Measurements from ENCODE around the gene POTEF. TPM values are rescaled to one million over a fixed set of nuclear protein-coding genes. Genes with fewer than 3 reads are reported as not detected.
"Not testable (repeated sequence)": the region's sequence is repeated elsewhere in the genome, so short reads cannot be mapped to it uniquely, and the experiment has no call there.

The POTEF gene
- polyA plus RNA-seq, 3 donors: not detected

DNA sequence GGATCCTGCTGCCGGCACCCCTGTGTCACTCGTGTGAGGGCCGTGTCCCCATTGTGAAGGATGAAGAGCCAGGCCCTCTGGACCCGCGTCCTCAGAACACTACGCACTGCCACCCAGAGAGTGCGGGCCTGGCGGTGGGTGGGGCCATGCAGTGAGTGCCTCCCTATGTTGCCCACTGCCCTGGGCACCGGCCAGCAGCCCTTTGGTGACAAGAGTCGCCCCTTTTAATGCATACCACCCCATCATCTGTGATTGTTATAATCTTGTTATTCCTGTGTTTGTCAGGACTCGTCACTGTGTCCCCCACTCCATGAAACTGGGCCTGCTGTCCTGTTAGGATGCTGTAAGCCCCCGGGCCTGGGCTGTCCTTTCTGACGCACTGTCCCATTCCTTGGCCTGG is 9.3 kb upstream of the POTEF start:
- 79 to 86% (median 86%) methylated on average over 7 to 10 of the region's 13 CpGs for WGBS, 3 donors
- not testable (repeated sequence) for H3K27ac ChIP-seq (ENCODE audit: low read depth, low read length)

DNA sequence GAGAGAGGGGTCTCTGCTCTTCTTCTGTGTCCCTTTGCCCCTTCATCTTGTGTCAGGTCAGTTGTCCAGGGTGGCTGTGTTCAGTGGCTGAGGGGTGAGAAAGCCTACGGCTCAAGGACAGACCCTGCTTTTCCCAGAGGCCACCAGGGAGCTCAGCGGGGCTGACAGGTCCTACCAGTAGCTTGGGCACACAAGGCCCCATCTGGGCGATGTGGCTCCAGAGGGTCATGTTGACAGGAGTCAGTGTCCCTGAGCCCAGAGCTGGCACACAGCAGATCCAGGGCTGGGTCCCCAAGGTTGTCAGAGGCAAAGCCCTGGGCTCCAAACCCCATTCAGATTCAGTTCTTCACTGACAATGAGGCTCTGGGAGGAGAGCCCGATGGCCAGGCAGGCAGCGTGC is 8.1 kb upstream of the POTEF start:
- H3K27ac ChIP-seq (ENCODE audit: low read depth, low read length): not testable (repeated sequence)
- WGBS, 3 donors: 76 to 84% (median 79%) methylated on average over 4 to 5 of the region's 5 CpGs

DNA sequence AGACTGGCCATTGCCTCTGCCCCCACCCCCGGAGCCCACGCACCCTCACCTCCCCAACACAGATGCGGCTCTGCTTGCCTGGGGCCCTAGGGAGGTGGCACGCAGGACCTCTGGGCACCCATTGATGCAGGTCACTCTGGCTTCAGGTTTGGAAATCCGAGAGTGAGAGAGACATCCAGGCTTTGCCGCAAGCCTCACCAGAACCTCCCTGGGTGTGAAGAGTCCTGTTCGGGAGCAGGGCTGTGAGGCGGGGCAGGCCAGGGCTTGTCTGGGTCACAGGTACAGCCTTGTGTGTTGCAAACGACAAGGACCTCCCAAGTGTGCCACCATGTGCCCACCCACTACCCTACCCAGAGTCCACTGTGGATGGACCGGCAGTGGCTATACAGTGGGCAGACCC is 7.5 kb upstream of the POTEF start:
- H3K27ac ChIP-seq (ENCODE audit: low read depth, low read length): not testable (repeated sequence)
- WGBS, 3 donors: 90 to 92% (median 90%) methylated on average over 8 to 9 of the region's 10 CpGs

DNA sequence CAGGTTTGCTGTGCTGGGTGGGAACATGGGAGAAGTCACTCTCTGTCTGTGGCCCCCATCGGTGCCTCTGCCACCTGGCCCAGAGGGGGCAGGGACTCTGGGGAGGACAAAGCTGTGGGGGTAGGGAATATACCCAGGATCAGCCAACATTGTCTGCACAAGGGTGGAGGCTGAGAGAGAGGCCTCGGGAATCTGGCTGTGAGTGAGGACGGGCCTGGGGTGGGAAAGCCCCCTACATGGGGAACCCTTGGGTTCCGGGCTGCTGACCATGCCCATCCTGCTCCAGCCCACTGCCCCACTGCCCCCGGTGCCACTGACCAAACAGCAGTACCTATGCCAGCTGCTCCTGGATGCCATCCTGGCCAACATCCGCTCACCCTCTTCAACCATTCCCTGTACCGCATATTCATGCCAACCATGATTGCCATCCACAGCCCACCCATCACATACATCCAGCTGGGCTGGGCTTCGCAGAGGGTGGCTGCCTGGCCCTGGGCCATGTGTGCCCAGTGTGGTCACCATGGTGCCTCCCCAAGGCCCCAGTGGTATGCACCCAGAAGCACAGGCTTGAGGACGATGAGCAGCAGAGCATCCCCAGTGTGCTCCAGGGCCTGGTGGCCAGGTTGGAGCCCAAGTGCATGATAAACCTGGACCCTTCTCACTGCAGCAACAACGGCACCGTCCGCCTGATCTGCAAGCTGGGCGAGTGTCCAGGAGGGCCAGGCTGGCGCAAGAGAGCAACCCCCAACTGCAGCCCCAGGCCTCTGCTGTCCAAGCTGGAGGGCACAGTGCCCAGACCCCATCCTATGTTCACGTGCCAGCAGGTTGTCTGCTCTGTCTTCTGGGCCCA is 6.9 kb upstream of the POTEF start:
- no peak overlapping the region for H3K27ac ChIP-seq (ENCODE audit: low read depth, low read length)
- 89 to 91% (median 89%) methylated on average over 15 of the region's 15 CpGs for WGBS, 3 donors

DNA sequence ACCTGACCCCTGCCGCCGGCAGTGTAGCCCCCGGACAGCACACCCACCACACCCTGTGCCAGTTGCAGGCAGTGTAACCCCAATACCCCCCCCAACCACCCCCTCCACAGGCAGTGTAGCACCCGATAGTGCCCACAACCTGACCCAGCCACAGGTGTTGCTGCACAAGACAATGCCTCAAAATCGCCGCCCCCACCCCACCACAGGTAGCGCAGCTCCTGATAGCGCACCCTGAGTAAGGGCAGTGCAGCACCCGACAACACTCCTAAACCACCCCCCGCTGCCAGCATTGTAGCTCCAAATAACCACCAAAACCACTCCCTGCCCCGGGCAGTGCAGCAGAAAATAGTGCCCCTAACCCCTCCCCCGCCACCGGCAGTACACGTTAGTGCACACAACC is 558 bp downstream of the POTEF start:
- 88 to 93% (median 91%) methylated on average over 11 to 14 of the region's 14 CpGs for WGBS, 3 donors
- not testable (repeated sequence) for H3K27ac ChIP-seq (ENCODE audit: low read depth, low read length)

DNA sequence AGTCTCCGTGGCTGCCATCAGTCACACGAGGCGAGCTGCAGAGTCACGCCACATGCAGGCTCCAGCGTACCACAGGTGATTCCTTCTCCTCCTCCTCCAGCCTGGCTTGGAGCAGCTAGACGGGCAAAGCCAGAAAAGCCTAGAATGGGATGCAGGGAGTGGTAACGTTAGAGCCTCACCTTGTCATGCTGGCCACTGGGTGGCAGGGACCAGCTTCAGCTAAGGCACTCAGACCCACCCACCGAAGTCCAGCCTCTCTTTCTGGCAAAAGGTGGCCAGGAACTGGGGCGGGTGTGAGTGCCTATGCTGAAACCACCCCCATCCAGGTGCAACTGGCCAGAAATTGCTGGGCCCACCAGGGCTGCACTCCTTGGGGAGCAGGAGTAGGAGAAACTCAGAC is 1.3 kb downstream of the POTEF start:
- WGBS, 3 donors: 73 to 75% methylated on average over 1 to 3 of the region's 9 CpGs; no CpG with 5 or more reads in 1 of the 3 donors
- not testable (repeated sequence) for H3K27ac ChIP-seq (ENCODE audit: low read depth, low read length)

DNA sequence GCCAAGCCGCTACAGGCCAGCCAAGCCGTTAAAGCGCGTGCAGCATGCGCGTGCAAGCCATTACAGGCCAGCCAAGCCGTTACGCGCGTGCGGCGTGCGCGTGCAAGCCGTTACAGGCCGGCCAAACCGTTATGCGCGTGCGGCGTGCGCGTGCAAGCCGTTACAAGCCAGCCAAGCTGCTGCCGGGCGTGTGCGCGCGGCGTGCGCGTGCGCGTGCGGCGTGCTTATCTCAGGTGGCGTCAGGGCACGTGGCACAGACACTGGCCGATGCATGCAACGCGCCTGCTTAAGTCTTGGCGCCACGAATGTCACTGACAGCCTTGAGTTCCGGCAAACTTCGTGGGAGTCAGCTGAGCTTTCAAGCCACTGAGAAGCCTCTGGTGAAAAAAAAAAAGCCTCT is 8.1 kb downstream of the POTEF start:
- not testable (repeated sequence) for H3K27ac ChIP-seq (ENCODE audit: low read depth, low read length)
- 93 to 97% (median 93%) methylated on average over 27 to 33 of the region's 45 CpGs for WGBS, 3 donors

DNA sequence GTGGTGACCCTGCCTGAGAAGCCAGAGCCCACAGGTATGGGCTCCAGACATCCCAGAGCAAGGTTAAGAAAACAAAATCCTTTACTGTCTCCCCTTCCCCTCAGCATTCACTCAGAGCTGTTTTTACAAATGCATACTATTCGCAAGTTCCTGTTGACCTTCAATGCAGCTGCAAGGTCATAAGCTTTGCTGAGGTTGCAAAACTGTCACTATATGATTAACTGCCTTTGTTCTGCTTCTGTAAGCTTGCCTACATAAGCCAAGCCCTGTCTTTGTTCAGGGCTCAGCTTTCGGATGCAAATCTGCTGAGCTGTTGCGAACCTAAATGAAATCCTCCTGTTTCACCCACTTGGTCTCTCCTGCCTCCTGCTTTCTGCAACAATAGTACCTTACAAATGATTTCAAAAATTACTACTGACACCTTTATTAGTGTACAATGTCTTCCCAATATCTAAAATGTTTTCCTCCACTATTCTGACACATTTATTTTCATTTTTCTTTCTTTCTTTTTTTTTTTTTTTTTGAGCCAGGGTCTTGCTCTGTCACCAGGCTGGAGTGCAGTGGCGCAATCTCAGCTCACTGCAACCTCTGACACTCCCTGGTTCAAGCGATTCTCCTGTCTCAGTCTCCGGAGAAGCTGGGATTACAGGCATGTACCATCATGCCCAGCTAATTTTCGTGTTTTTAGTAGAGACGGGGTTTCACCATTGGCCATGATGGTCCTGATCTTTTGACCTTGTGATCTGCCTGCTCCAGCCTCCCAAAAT is 26.2 kb downstream of the POTEF start:
- not testable (repeated sequence) for H3K27ac ChIP-seq (ENCODE audit: low read depth, low read length)
- WGBS, 3 donors: 58 to 59% (median 58%) methylated on average over 5 to 6 of the region's 8 CpGs

DNA sequence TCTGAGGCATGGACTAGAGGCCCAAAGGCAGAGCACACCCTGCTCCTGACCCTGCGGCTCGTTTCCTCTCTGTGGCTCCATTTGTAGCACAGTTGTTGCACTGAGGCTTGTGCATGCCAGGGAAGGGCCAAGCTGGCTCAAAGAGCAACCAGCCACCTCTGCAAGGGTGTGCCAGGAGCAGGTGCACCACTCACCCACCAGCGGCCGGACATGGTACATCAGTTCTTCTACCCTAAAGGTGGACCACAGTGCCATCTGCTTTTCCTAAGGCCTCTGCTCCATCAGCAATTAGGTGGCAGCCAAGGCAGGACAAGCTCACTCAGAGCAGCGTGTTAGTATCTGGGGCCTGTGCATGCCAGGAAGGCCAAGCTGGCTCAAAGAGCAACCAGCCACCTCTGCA is 66.4 kb downstream of the POTEF start:
- not testable (repeated sequence) for H3K27ac ChIP-seq (ENCODE audit: low read depth, low read length)
- 83 to 87% (median 85%) methylated on average over 3 to 5 of the region's 5 CpGs for WGBS, 3 donors

DNA sequence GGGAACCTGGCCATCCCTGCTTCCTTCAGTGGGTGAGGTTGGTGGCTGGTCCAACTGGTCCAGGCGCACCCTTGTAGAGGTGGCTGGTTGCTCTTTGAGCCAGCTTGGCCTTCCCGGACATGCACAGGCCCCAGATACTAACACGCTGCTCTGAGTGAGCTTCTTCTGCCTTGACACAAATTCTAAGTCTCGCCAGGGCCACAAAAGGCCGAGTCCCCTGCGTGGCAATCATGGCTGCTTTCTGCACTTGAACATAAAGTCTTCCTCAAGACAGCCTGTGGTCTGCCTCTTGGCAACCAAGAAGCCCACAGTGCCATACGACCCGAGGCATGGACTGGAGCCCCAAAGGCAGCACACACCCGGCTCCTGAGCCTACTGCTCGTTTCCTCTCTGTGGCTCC is 69.0 kb downstream of the POTEF start:
- 81 to 95% (median 91%) methylated on average over 5 to 6 of the region's 10 CpGs for WGBS, 3 donors
- not testable (repeated sequence) for H3K27ac ChIP-seq (ENCODE audit: low read depth, low read length)

DNA sequence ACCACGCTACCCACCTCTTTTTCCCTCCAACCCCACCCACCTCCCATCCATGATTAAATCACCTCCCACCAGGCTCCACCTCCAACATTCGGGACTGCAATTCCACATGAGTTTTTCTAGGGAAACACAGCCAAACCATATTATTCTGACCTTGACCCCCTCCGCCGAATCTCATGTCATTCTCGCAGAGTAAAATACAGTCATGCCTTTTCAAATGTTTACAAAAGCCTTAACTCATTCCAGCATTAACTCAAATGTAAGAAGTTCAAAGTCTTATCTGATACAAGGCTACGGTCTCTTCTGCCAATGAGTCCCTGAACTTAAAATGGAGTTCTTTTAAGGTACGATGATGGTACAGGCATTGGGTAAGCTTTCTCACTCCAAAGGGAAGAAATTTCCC is 72.7 kb downstream of the POTEF start:
- H3K27ac ChIP-seq (ENCODE audit: low read depth, low read length): not testable (repeated sequence)
- WGBS, 3 donors: 25 to 52% (median 49%) methylated on average over 4 to 5 of the region's 7 CpGs

DNA sequence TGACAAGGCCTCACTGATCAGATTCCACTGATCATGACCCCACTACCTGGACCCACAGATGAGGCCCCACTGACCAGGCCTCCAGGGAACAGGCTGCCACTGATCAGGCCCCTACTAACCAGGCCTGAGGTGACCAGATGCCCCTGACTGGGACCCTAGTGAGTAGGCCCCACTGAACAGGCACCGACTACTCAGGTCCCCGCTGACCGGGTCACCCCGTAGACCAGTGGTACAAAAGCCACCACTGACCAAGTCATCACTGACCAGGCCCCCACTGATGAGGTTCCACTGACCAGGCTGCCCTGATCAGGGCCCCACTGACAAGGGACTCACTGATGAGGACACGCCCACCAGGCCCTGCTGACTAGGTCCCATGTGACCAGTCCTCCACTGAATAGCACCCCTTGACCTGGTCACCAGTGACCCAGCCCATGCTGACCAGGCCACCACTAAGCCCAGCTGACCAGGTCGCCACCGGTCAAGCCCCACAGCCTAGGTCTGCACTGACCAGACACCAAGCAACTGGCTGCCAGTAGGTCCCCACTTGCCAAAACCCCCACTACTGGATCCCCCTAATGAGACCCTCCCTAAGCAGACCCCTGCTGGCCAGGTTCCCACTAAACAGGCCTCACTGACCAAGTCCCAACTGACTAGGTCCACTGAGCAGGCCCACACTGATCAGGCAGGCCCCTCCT is 75.7 kb downstream of the POTEF start:
- WGBS, 3 donors: 96 to 100% (median 100%) methylated on average over 3 of the region's 7 CpGs
- H3K27ac ChIP-seq (ENCODE audit: low read depth, low read length): not testable (repeated sequence)

DNA sequence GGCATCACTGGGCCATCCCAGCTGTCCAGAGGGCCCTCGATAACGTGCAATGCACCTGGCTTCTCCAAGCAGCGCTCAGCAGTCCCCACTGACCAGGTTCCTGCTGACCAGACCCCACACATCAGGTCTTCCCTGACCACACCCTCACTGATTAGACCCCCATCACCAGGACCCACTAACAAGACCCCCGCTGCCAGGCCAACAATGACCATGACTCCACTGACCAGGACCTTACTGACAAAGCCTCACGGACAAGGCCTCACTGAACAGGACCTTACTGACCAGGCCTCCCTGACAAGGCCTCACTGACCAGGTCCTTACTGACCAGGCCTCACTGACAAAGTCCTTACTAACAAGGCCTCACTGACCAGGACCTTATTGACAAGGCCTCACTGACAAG is 76.6 kb downstream of the POTEF start:
- WGBS, 3 donors: 97 to 98% (median 97%) methylated on average over 2 of the region's 5 CpGs
- H3K27ac ChIP-seq (ENCODE audit: low read depth, low read length): not testable (repeated sequence)

DNA sequence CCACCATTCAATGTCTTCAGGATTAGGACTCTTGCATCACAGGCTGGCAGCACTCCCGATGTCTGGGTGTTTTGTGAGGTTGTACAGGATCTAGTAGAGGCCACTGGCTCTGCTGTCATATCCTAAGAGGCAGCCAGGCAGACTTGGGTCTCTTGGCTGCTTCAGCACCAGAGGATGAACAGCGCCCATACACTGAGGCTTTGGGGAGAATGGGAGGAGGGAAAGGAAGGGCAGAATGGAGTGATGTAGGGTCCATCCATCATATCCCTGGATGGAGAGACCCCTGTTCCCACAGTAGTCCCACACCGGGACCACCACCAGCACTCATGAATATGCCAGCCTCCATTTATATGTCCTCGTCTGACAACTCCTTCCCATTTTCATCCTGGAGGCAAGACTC is 80.6 kb downstream of the POTEF start:
- 38 to 64% (median 46%) methylated on average over 1 of the region's 4 CpGs for WGBS, 3 donors
- H3K27ac ChIP-seq (ENCODE audit: low read depth, low read length): not testable (repeated sequence)

DNA sequence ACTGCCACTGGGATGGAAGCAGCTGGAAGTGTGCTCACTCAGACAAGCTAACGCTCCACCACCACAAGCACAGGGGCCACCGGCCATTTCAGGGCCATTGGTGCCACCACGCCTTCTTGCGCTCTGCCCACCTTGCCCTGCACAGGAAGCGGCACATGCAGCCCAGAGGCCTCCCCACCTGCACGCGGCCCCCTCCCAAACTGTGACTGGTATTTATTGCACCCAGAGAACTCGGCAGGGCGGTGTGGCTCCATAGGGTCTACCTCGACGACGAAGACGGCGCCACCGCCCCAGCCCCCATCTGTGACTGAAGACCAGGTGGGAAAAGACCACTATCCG is 90.8 kb downstream of the POTEF start:
- not testable (repeated sequence) for H3K27ac ChIP-seq (ENCODE audit: low read depth, low read length)
- WGBS, 3 donors: 82 to 95% (median 83%) methylated on average over 9 to 15 of the region's 16 CpGs

DNA sequence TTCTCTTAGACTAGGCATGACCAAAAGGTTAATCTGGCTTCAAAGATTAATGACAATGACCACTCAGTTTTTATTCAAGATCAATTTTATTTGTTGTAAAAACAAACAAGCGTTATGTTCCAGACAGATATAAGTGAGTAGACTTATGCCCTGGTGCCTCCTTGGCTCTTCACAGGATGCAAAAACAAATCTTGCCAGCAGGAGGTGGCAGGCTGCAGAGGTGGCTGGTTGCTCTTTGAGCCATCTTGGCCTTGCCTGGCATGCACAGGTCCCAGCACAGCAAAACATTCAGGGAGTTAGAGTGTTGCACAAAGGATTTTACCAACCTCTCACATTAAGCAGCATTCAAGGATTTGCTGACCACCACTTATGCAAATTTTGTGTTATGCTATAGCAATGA is 103.1 kb downstream of the POTEF start:
- H3K27ac ChIP-seq (ENCODE audit: low read depth, low read length): not testable (repeated sequence)
- 63 to 89% (median 81%) methylated on average over 1 of the region's 1 CpG for WGBS, 3 donors

All from adipose tissue (tissue), 3 donors.